Adrenal gland (tissue), 12 donors: ENCODE data around the gene CDKL1. TPM values are rescaled to one million over a fixed set of nuclear protein-coding genes. Genes with fewer than 3 reads are reported as not detected.
A peak's percentile ranks its signal among the peaks of the same experiment; 100 is the strongest.

Experiments used
- DNase-seq, 7 donors: peaks; one replicate each; pipeline ENCODE4 v3.0.0-alpha.2; 2019 to 2020
- H3K27ac ChIP-seq, 5 donors: fragments of 200-600 bp; sonication (generic) in 4 of 5; 1 replicate in 3 of 5; 2 replicates in 2 of 5; pipeline versions ENCODE4 v1.5.1 to v1.8.0; 2016 to 2020; ENCODE audit warnings: mild to moderate bottlenecking in 1 of 5
- H3K27me3 ChIP-seq: fragments of 200-600 bp; 2 replicates; pipeline ENCODE4 v1.8.0; 2021
- H3K36me3 ChIP-seq, 2 donors: fragments of 200-600 bp; replicated peaks in 1 of 2; 1 replicate in 1 of 2; 2 replicates in 1 of 2; pipeline versions ENCODE4 v1.5.1 to v1.8.0; 2018 to 2022
- H3K4me1 ChIP-seq, 2 donors: fragments of 200-600 bp; replicated peaks in 1 of 2; 1 replicate in 1 of 2; 2 replicates in 1 of 2; pipeline versions ENCODE4 v1.5.1 to v1.8.0; 2018 to 2021
- H3K4me3 ChIP-seq, 4 donors: fragments of 200-600 bp; sonication (generic) in 3 of 4; one replicate each; pipeline ENCODE4 v1.5.1; 2016 to 2018
- H3K9me3 ChIP-seq, 3 donors: fragments of 200-600 bp; sonication (generic) in 1 of 3; replicated peaks in 1 of 3; 1 replicate in 2 of 3; 2 replicates in 1 of 3; pipeline versions ENCODE4 v1.5.1 to v1.8.0; 2016 to 2021
- CTCF ChIP-seq, 6 experiments: fragments of 450-650 bp in 4 of 6; fragments of 200-600 bp in 2 of 6; sonication (generic) in 1 of 6; IDR thresholded peaks; 1 replicate in 5 of 6; 2 replicates in 1 of 6; pipeline versions ENCODE4 v1.5.1 to v1.8.0; 2016 to 2021; ENCODE audit warnings: antibody characterized with exemption in 6 of 6, mild to moderate bottlenecking in 2 of 6, moderate library complexity in 1 of 6
- POLR2A ChIP-seq, 2 donors: fragments of 450-650 bp; IDR thresholded peaks; one replicate each; pipeline ENCODE4 v1.6.1; 2017; ENCODE audit warnings: antibody characterized with exemption in 2 of 2, mild to moderate bottlenecking in 2 of 2, moderate library complexity in 1 of 2
- WGBS, 4 donors: extraction: QIAGEN DNeasy Blood & Tissue Kit in 2 of 4; methylation state at CpG; one replicate each; pipeline versions ENCODE4 v1.1.5 to v1.1.7; 2013 to 2017; 5-methylcytosine and 5-hydroxymethylcytosine counted together
- intact Hi-C, 2 donors: fragments of 100-400 bp; cut with DNase I; formaldehyde crosslinking; loops; one replicate each; pipeline versions ENCODE4 v1.14.1 to v1.15.0; 2022 to 2023
- polyA plus RNA-seq, 3 donors: library from polyadenylated mRNA; stranded (reverse); fragments of 200-250 nt in 2 of 3; fragments of 350-450 nt in 1 of 3; fragmentation: Illumina TruSeq in 1 of 3; extraction: RNeasy Lipid Tissue Mini Kit (QIAGEN cat#74804) in 1 of 3; gene quantifications; one replicate each; pipeline ENCODE4 v1.2.3, GENCODE V29; 2013 to 2014
- total RNA-seq, 9 donors: library from RNA; depleted of rRNA in 4 of 9; stranded (reverse); fragments of >200 nt in 4 of 9; fragments of 120-200 nt in 1 of 9; fragmentation: NEBNext Ultra II Directional in 1 of 9; extraction: Animal tissue kit (Norgen Biotek cat#: 25700) in 1 of 9; gene quantifications; one replicate each; pipeline versions ENCODE4 v1.1.0 to v1.2.4, GENCODE V29; 2013 to 2023
- donor health status: healthy with polysubstance abuse.
- donor health status: Bipolar disorder and iron deficiency.
- donor health status: DM: yes; HTN: yes; CAD: no.
- donor health status: DM: no; HTN: no; CAD: no.
- donor health status: DM: no; HTN: no; CAD: no.
- donor health status: DM: yes; HTN: yes; CAD: no.

CDKL1 gene
- total and polyA plus RNA-seq, 12 donors: 1.5 to 17.2 (median 7.6) TPM

GRCh38 chr14:50402965-50403364 lies 6.3 kb upstream of the CDKL1 start:
- TF ChIP-seq CTCF (IDR thresholded peaks at IDR 0.05): no peak
- TF ChIP-seq POLR2A (IDR thresholded peaks at IDR 0.05): no peak
- 50 to 71% (median 66%) methylated on average over 1 of the region's 1 CpG for WGBS, 4 donors
- Histone ChIP-seq H3K9me3 (no peaks in the 10 kb centered on the region), H3K36me3 (no peaks in the 10 kb centered on the region), H3K27ac (no peak overlapping the region), H3K27me3 (no peaks in the 10 kb centered on the region), H3K4me3 (no peak overlapping the region), H3K4me1 (no peaks in the 10 kb centered on the region)
- no peak for DNase-seq
- intact Hi-C loops: no loop called here

DNA sequence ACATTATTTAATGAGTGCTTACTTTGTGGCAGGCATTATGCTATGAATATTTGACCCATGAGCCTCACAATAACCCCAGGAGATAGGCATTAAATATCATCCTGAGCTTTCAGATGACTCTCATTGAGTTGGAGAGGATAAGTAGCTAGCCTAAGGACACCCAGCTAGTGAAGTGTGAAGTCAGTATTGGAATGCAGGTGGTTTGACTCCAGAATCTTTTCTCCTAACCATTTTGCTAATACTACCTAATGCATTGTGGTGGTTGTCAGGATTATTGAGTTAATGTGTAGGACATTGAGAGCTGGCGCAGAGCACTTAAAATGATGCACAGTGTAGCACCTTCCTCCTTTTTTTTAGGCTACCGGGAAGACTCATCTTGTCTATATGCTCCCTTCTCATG lies 3.8 kb upstream of the CDKL1 start:
- Histone ChIP-seq H3K4me1 (peaks cover 0 to 5% of the 10 kb centered on the region in 2 donors), H3K36me3 (no peaks in the 10 kb centered on the region), H3K9me3 (no peaks in the 10 kb centered on the region), H3K4me3 (no peak overlapping the region), H3K27me3 (no peaks in the 10 kb centered on the region), H3K27ac (no peak overlapping the region)
- 90 to 97% (median 95%) methylated on average over 2 of the region's 2 CpGs for whole genome bisulfite sequencing, 4 donors
- TF ChIP-seq CTCF (IDR thresholded peaks at IDR 0.05): no peak
- TF ChIP-seq POLR2A (IDR thresholded peaks at IDR 0.05): no peak
- intact Hi-C loops: no loop called here
- no peak for DNase-seq

GRCh38 chr14:50399251-50400032 lies 2.8 kb upstream of the CDKL1 start:
- intact Hi-C loops: loop anchor here in 1 of 2 donors (10.0 kb wide), 1 partner anchor 75 kb away; no protein-coding TSS in a partner anchor
- no peak for DNase-seq
- WGBS, 4 donors: 62 to 71% (median 65%) methylated on average over 6 of the region's 6 CpGs
- H3K36me3 ChIP-seq: no peaks in the 10 kb centered on the region
- no peak overlapping the region for H3K4me3 ChIP-seq
- H3K9me3 ChIP-seq: no peaks in the 10 kb centered on the region
- no peak overlapping the region for H3K27ac ChIP-seq
- TF ChIP-seq CTCF (IDR thresholded peaks at IDR 0.05) (peak in 1 of 6 experiments; percentile 3), POLR2A (IDR thresholded peaks at IDR 0.05) (no peak)
- H3K4me1 ChIP-seq: peaks cover 0 to 5% of the 10 kb centered on the region in 2 donors
- H3K27me3 ChIP-seq: no peaks in the 10 kb centered on the region

GRCh38 chr14:50398189-50398580 lies 1.5 kb upstream of the CDKL1 start:
- DNase-seq: no peak
- no peak for TF ChIP-seq CTCF (IDR thresholded peaks at IDR 0.05)
- TF ChIP-seq POLR2A (IDR thresholded peaks at IDR 0.05): no peak
- WGBS, 4 donors: 79 to 92% (median 83%) methylated on average over 2 of the region's 2 CpGs

More at GRCh38 chr14:50398189-50398580, 1.5 kb upstream of the CDKL1 start:
- Histone ChIP-seq H3K4me1 (peaks cover 0 to 5% of the 10 kb centered on the region in 2 donors), H3K9me3 (no peaks in the 10 kb centered on the region), H3K4me3 (no peak overlapping the region), H3K36me3 (no peaks in the 10 kb centered on the region), H3K27ac (no peak overlapping the region), H3K27me3 (no peaks in the 10 kb centered on the region)
- intact Hi-C loops: loop anchor here in 1 of 2 donors (10.0 kb wide), 1 partner anchor 73 kb away; no protein-coding TSS in a partner anchor
